ENCODE results near the gene CFC1B.
"Not testable (repeated sequence)": the region's sequence is repeated elsewhere in the genome, so short reads cannot be mapped to it uniquely, and the experiment has no call there.

The CFC1B gene

GRCh38 chr2:130556441-130556840 lies 35.4 kb downstream of the CFC1B start:
- DNase-seq (ENCODE audit: low spot score); FAIRE-seq: not testable (repeated sequence)

- not testable (repeated sequence) for FAIRE-seq; DNase-seq (ENCODE audit: low spot score)
These were observed 45.1 kb downstream of the CFC1B start for GRCh38 chr2:130566165-130566564.

GRCh38 chr2:130571929-130572328 lies 50.9 kb downstream of the CFC1B start:
- not testable (repeated sequence) for DNase-seq (ENCODE audit: low spot score)
- peak; percentile 20 for FAIRE-seq

GRCh38 chr2:130574230-130574629 lies 53.2 kb downstream of the CFC1B start:
- DNase-seq (ENCODE audit: low spot score); FAIRE-seq: not testable (repeated sequence)

- peak; percentile 63 for FAIRE-seq
- DNase-seq (ENCODE audit: low spot score), result not testable (repeated sequence)
These were observed 55.3 kb downstream of the CFC1B start for GRCh38 chr2:130576209-130576784.

- DNase-seq (ENCODE audit: low spot score), result not testable (repeated sequence)
- FAIRE-seq, result peak; percentile 58
These were observed 56.5 kb downstream of the CFC1B start for GRCh38 chr2:130577559-130577958.
